ENCODE results near the gene ZBTB7C. TPM values are rescaled to one million over a fixed set of nuclear protein-coding genes. Genes with fewer than 3 reads are reported as not detected.

ZBTB7C gene
- total and polyA plus RNA-seq, 9 of the 15 experiments (the other 6 are each of a cell fraction or from before 2014, with no cell fraction given) = not detected

DNA sequence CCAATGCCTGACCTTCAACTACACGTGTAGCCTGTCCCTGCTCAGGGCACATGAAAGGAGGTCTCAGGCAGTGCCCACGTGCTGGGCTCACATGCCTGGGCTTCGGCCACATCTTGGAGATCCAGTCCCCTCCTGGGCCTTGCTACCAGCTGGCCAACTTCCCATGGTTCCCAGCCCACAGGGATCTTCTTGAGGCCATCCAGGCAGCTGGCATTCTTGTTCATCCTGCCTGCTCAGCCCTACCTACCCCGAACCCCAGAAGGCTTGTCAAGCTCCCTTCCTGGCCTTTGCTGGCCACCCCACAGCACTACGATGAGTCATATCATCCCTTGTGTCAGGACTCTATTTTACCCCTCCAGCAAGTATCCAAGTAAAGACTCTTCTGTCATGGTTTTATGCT lies 97.1 kb downstream of the ZBTB7C start:
- FAIRE-seq = no peak
- Histone ChIP-seq H3K36me3 (ENCODE audit: control insufficient read depth, insufficient read depth, low read length) (no peaks in the 10 kb centered on the region), H3K9ac (ENCODE audit: insufficient read depth in 1 of 2, low read depth in 2 of 2, low read length in 2 of 2) (no peak overlapping the region), H3K9me1 (ENCODE audit: control insufficient read depth, insufficient read depth, low read length) (no peaks in the 10 kb centered on the region), H3K27ac (ENCODE audit: extremely low read depth, low read depth, low read length) (no peak overlapping the region), H3K79me2 (ENCODE audit: control insufficient read depth, insufficient read depth, low read length) (no peaks in the 10 kb centered on the region), H3K4me3 (no peak overlapping the region), H2AFZ (ENCODE audit: low read depth, low read length) (no peak overlapping the region), H4K20me1 (replicated peaks; ENCODE audit: control insufficient read depth, insufficient read depth, low read length) (no peaks in the 10 kb centered on the region), H3K9me3 (replicated peaks; ENCODE audit: control insufficient read depth, insufficient read depth, low read depth, low read length) (no peaks in the 10 kb centered on the region), H3K4me1 (replicated peaks in 1 of 2; ENCODE audit: control insufficient read depth in 2 of 2, insufficient read depth in 2 of 2, low read length in 2 of 2) (no peaks in the 10 kb centered on the region), H3K4me2 (ENCODE audit: insufficient read depth, low read length) (no peak overlapping the region), H3K27me3 (ENCODE audit: control insufficient read depth in 2 of 2, insufficient read depth in 2 of 2, low read length in 2 of 2) (peaks cover 0 to 8% of the 10 kb centered on the region in 2 experiments; a peak in 1 of 5 replicates)
- ATAC-seq = no peak
- POLR2A ChIA-PET = interaction anchor here (0.6 kb wide), 1 partner anchor 10 kb away, joined by 3 read pairs; no protein-coding TSS in a partner anchor
- CTCF ChIA-PET (ENCODE audit: low intra/inter-chr PET ratio) = no interaction called here
- 0% methylated on average over 4 of the region's 5 CpGs for WGBS (ENCODE audit: insufficient coverage, low coverage, missing lambda C conversion rate)
- no TSS peak for BruUV-seq (replicated peaks)
- in situ Hi-C loops (cut with MboI) (no loop called here), intact Hi-C loops (cut with micrococcal nuclease) (loop anchor here (10.0 kb wide), 1 partner anchor 287 kb away; no protein-coding TSS in a partner anchor)
- no peak for DNase-seq (ENCODE audit: extremely low read depth in 1 of 4, low spot score in 3 of 4)
- TF ChIP-seq TEAD2 (tag; IDR thresholded peaks at IDR 0.05) (no peak), MCM3 (IDR thresholded peaks at IDR 0.05) (no peak), PHTF2 (CRISPR knock-in tag; IDR thresholded peaks at IDR 0.05) (no peak), ZEB2 (IDR thresholded peaks at IDR 0.05) (no peak), COPS2 (conservative IDR thresholded peaks at IDR 0.05) (no peak)

DNA sequence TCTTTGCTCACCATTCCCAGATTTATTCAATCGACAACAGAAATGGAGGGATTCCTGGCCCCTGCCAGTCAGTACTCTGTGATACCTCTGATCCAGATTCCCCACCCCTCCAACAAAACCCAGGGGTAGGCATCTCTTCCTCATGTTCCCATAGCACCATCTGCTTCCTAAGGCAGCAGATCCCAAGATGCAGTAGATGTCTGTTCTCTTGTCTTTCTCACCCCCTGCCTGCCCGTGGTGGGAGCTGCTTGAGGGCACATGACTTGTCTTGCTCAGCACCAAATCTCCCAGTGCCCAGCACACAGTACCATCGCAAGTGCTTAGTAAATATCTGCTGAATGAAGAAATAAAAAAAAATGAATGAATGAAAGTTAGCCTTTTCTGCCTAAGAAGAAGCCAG lies 98.2 kb downstream of the ZBTB7C start:
- H3K27me3 ChIP-seq (ENCODE audit: control insufficient read depth in 2 of 2, insufficient read depth in 2 of 2, low read length in 2 of 2) = peaks cover 0 to 9% of the 10 kb centered on the region in 2 experiments; a peak in 1 of 5 replicates
- no peak overlapping the region for H3K4me2 ChIP-seq (ENCODE audit: insufficient read depth, low read length)
- in situ Hi-C loops (cut with MboI) (no loop called here), intact Hi-C loops (cut with micrococcal nuclease) (loop anchor here (10.0 kb wide), 1 partner anchor 286 kb away; no protein-coding TSS in a partner anchor)
- no peaks in the 10 kb centered on the region for H3K9me3 ChIP-seq (replicated peaks; ENCODE audit: control insufficient read depth, insufficient read depth, low read depth, low read length)
- H3K9me1 ChIP-seq (ENCODE audit: control insufficient read depth, insufficient read depth, low read length) = no peaks in the 10 kb centered on the region
- H3K4me1 ChIP-seq (replicated peaks in 1 of 2; ENCODE audit: control insufficient read depth in 2 of 2, insufficient read depth in 2 of 2, low read length in 2 of 2) = no peaks in the 10 kb centered on the region
- BruUV-seq (replicated peaks) = no TSS peak
- FAIRE-seq (no peak), DNase-seq (ENCODE audit: extremely low read depth in 1 of 4, low spot score in 3 of 4) (no peak), ATAC-seq (no peak)
- H3K79me2 ChIP-seq (ENCODE audit: control insufficient read depth, insufficient read depth, low read length) = no peaks in the 10 kb centered on the region
- H3K27ac ChIP-seq (ENCODE audit: extremely low read depth, low read depth, low read length) = no peak overlapping the region
- CTCF ChIA-PET (ENCODE audit: low intra/inter-chr PET ratio) = no interaction called here
- H3K36me3 ChIP-seq (ENCODE audit: control insufficient read depth, insufficient read depth, low read length) = no peaks in the 10 kb centered on the region
- POLR2A ChIA-PET = interaction anchor here (0.6 kb wide), 1 partner anchor 421 kb away, joined by 4 read pairs; no protein-coding TSS in a partner anchor
- no peak overlapping the region for H2AFZ ChIP-seq (ENCODE audit: low read depth, low read length)
- 2% methylated on average over 3 of the region's 3 CpGs for WGBS (ENCODE audit: insufficient coverage, low coverage, missing lambda C conversion rate)
- no peak overlapping the region for H3K9ac ChIP-seq (ENCODE audit: insufficient read depth in 1 of 2, low read depth in 2 of 2, low read length in 2 of 2)
- no peaks in the 10 kb centered on the region for H4K20me1 ChIP-seq (replicated peaks; ENCODE audit: control insufficient read depth, insufficient read depth, low read length)
- H3K4me3 ChIP-seq = no peak overlapping the region
- TF ChIP-seq PRDM10 (IDR thresholded peaks at IDR 0.05; ENCODE audit: partially characterized antibody) = no peak
- TF ChIP-seq NFE2L1 (tag; IDR thresholded peaks at IDR 0.05; ENCODE audit: borderline replicate concordance, low read depth) = no peak
- TF ChIP-seq RHOXF2B (CRISPR knock-in tag; conservative IDR thresholded peaks at IDR 0.05) = no peak
- no peak for TF ChIP-seq RB1 (IDR thresholded peaks at IDR 0.05; ENCODE audit: low read depth)
- no peak for TF ChIP-seq THRB (CRISPR knock-in tag; conservative IDR thresholded peaks at IDR 0.05)
- no peak for TF ChIP-seq NFATC3 (IDR thresholded peaks at IDR 0.05)
- no peak for TF ChIP-seq PTBP1 (IDR thresholded peaks at IDR 0.05; ENCODE audit: low read depth, low read length)
- no peak for TF ChIP-seq ZNF121 (CRISPR knock-in tag; conservative IDR thresholded peaks at IDR 0.05)
- TF ChIP-seq KDM2B (CRISPR knock-in tag; IDR thresholded peaks at IDR 0.05) = no peak

Measured in K562 (cell line).